Astrocyte (in vitro differentiated cells and primary cell): ENCODE results near the gene DYRK1A.

Experiments used
- CTCF ChIP-seq: IDR thresholded peaks from 2 replicates; pipeline ENCODE4 v1.5.1; 2011; ENCODE audit warnings: low read depth, mild to moderate bottlenecking, inconsistent platforms, low read length, moderate library complexity; ENCODE audit not compliant: insufficient read depth
- EZH2 ChIP-seq: IDR thresholded peaks from 2 replicates; pipeline ENCODE4 v1.6.1; 2012; ENCODE audit warnings: mild to moderate bottlenecking, low read length, inconsistent platforms; ENCODE audit not compliant: insufficient read depth

- no peak for TF ChIP-seq CTCF
- no peak for TF ChIP-seq EZH2
Measured at GRCh38 chr21:37363936-37364335, 2.6 kb upstream of the DYRK1A start.
